Chondrocyte (in vitro differentiated cells): Measurements from ENCODE around the gene GJB6. TPM values are rescaled to one million over a fixed set of nuclear protein-coding genes. Genes with fewer than 3 reads are reported as not detected.

Source experiments
- DNase-seq: peaks from one replicate; pipeline ENCODE4 v3.0.0; 2021; ENCODE audit warnings: mixed read lengths, low spot score
- H3K27ac Mint-ChIP-seq: one replicate; pipeline ENCODE4 v1.8.0; 2021; ENCODE audit warnings: mild to moderate bottlenecking, moderate library complexity, mixed read lengths; ENCODE audit not compliant: unreplicated experiment
- H3K27me3 Mint-ChIP-seq: 2 replicates; pipeline ENCODE4 v1.8.0; 2021; ENCODE audit warnings: low read depth, mixed read lengths
- H3K36me3 Mint-ChIP-seq: 2 replicates; pipeline ENCODE4 v1.8.0; 2021; ENCODE audit warnings: low read depth, mixed read lengths
- H3K4me1 Mint-ChIP-seq: 2 replicates; pipeline ENCODE4 v1.8.0; 2021; ENCODE audit warnings: low read depth, mild to moderate bottlenecking, mixed read lengths
- H3K4me3 Mint-ChIP-seq: one replicate; pipeline ENCODE4 v1.8.0; 2021; ENCODE audit warnings: mild to moderate bottlenecking, moderate library complexity, mixed read lengths; ENCODE audit not compliant: unreplicated experiment
- H3K9me3 Mint-ChIP-seq: 2 replicates; pipeline ENCODE4 v1.8.0; 2021; ENCODE audit warnings: low read depth, mixed read lengths
- CTCF ChIP-seq: fragments of 200-600 bp; sonication (generic); IDR thresholded peaks from 2 replicates; pipeline ENCODE4 v1.5.0; 2021; ENCODE audit warnings: antibody characterized with exemption, mild to moderate bottlenecking, moderate library complexity
- total RNA-seq: library from RNA; stranded (reverse); gene quantifications from 3 replicates; pipeline ENCODE4 v1.2.1, GENCODE V29; 2021

Gene GJB6
- total RNA-seq, 1 donor from 2014 or later = not detected

- TF ChIP-seq CTCF = no peak
- no peak overlapping the region for H3K4me3 Mint-ChIP-seq
- H3K9me3 Mint-ChIP-seq = peaks cover 2% of the 10 kb centered on the region
- no peak overlapping the region for H3K27ac Mint-ChIP-seq
- H3K36me3 Mint-ChIP-seq = peaks cover 4% of the 10 kb centered on the region
- no peak for DNase-seq
- H3K4me1 Mint-ChIP-seq = no peaks in the 10 kb centered on the region
- peaks cover 75% of the 10 kb centered on the region for H3K27me3 Mint-ChIP-seq
Measured at GRCh38 chr13:20239748-20240147, 7.6 kb upstream of the GJB6 start.

- Mint-ChIP-seq H3K36me3 (no peaks in the 10 kb centered on the region), H3K27me3 (peaks cover 73% of the 10 kb centered on the region), H3K4me1 (peaks cover 5% of the 10 kb centered on the region), H3K9me3 (no peaks in the 10 kb centered on the region), H3K27ac (no peak overlapping the region), H3K4me3 (no peak overlapping the region)
- no peak for TF ChIP-seq CTCF
- no peak for DNase-seq
Measured at GRCh38 chr13:20232556-20233277, 598 bp upstream of the GJB6 start.

- no peak overlapping the region for H3K27ac Mint-ChIP-seq
- peak overlapping the region; percentile 22 for H3K4me3 Mint-ChIP-seq
- no peaks in the 10 kb centered on the region for H3K9me3 Mint-ChIP-seq
- H3K4me1 Mint-ChIP-seq = peaks cover 5% of the 10 kb centered on the region
- no peaks in the 10 kb centered on the region for H3K36me3 Mint-ChIP-seq
- DNase-seq = no peak
- H3K27me3 Mint-ChIP-seq = peaks cover 73% of the 10 kb centered on the region
- TF ChIP-seq CTCF = no peak
Measured at GRCh38 chr13:20230913-20231838, 943 bp downstream of the GJB6 start.

GRCh38 chr13:20227730-20228129 lies 4.4 kb downstream of the GJB6 start:
- no peak for DNase-seq
- H3K4me1 Mint-ChIP-seq = peaks cover 5% of the 10 kb centered on the region
- H3K36me3 Mint-ChIP-seq = no peaks in the 10 kb centered on the region
- TF ChIP-seq CTCF = no peak
- H3K4me3 Mint-ChIP-seq = no peak overlapping the region
- H3K27me3 Mint-ChIP-seq = peaks cover 74% of the 10 kb centered on the region
- H3K9me3 Mint-ChIP-seq = no peaks in the 10 kb centered on the region
- H3K27ac Mint-ChIP-seq = no peak overlapping the region

- no peak overlapping the region for H3K4me3 Mint-ChIP-seq
- DNase-seq = no peak
- H3K9me3 Mint-ChIP-seq = no peaks in the 10 kb centered on the region
- H3K27me3 Mint-ChIP-seq = peaks cover 75% of the 10 kb centered on the region
- no peaks in the 10 kb centered on the region for H3K36me3 Mint-ChIP-seq
- no peak overlapping the region for H3K27ac Mint-ChIP-seq
- no peak for TF ChIP-seq CTCF
- H3K4me1 Mint-ChIP-seq = peaks cover 5% of the 10 kb centered on the region
Measured at GRCh38 chr13:20227288-20227687, 4.8 kb downstream of the GJB6 start.
